HuH-7 (cell line): Measurements from ENCODE around the gene AURKA.
"Not testable (repeated sequence)": the region's sequence is repeated elsewhere in the genome, so short reads cannot be mapped to it uniquely, and the experiment has no call there.

ENCODE experiments used
- DNase-seq: peaks from one replicate; pipeline ENCODE4 v3.0.0; 2011; ENCODE audit warnings: low spot score

Gene AURKA

GRCh38 chr20:56420940-56421688 is 29.1 kb upstream of the AURKA start:
- no peak for DNase-seq

- DNase-seq = no peak
Observed at GRCh38 chr20:56420028-56420427, 28.0 kb upstream of the AURKA start.

- no peak for DNase-seq
Observed at GRCh38 chr20:56418385-56418861, 26.4 kb upstream of the AURKA start.

- DNase-seq = no peak
Observed at GRCh38 chr20:56417911-56418310, 25.9 kb upstream of the AURKA start.

DNA sequence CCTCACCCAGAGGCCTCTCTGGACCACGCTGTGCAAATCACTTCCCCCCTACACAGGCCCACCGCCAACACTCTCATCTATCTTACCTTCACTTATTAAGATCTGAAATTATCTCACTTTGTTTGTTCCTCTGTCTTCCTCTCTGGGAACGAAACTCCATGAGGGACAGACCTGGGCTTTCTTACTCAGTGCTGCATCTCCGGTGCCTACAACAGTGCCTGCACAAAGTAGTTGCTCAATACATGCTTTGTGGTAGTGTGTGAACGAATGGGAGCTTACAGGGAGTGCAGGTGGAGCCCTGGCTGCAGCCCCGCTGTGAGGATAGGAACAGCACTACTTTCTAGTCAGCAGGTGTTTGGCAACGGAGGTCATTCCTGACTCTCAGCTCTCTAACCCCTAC is 25.4 kb upstream of the AURKA start:
- no peak for DNase-seq

DNA sequence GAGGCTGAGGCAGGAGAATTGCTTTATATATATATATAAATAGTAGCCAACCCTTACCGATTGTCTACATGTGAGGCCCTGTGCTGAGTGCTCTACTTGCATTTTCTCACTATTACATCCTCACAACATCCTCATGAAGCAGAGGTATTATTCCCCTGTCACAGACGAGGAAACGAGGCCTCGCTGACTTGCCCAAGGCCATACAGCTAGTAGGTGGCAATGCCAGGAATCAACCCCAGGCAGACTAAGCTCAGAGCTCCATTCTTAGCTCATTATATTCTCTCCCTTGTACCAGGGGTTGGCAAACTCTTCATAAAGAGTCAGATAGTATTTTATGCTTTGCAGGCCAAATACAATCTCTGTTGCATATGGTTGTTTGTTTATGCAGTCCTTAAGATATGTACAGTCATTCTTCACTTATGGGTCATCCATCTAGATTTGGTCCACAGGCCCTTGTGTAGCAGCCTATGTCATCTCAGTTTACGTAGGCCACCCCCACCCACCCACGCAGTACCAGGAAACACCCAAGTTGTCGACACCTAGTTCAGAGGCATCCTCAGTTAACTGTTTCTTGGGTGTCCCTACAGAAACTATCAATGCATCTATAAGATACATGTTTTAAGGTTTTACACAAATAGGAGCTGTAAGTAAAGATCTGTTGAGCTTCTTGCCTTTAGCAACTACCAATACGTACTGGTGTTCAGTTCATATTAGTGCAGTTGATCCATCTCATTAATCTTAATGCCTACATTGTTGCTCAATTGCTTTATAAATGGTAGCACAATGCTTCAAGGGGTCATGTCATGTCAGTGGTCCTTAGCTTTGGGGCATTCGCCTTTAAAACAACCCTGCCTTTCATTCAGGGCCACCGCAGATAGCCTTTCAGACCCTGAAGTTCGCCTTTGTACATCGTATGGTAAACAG is 23.1 kb upstream of the AURKA start:
- DNase-seq = no peak

DNA sequence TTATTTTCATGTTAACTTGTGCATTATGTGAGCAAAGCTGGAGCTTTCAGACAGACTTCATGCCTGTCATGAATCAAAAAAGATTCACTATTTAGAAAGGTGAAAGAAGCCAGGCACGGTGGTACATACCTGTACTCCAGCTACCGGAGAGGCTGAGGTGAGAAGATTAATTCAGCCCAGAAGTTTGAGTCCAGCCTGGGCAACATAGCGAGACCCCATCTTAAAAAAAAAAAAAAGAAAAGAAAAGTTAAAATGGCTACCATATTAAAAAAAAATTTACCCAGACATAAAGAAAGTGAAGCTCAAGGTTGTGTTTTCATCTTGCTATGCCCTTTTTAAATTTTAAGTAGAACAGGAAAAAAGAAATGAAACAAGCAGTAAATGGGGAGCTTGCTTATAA is 20.9 kb upstream of the AURKA start:
- no peak for DNase-seq

DNA sequence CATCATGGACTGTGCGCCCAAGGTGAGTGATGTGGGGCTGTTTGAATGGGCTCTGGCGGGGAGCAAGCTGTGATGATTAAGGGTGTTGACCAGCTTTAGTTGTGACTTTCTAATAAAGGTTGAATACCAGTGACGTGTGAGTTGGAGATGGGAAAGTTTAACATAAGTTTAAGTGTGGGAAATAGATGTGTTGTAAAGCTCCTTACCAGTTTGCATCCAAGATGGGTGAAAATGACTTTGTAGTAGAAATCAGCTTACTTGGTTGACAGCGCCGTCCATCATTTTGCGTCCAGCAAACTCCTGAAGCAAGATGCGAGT is 20.4 kb upstream of the AURKA start:
- DNase-seq = no peak

GRCh38 chr20:56411759-56412472 is 19.9 kb upstream of the AURKA start, which contains the start of gene CASS4:
CASS4 (plus strand) TSS chr20:56412260; CDS start chr20:56412459, 199 bp downstream.
- no peak for DNase-seq

DNA sequence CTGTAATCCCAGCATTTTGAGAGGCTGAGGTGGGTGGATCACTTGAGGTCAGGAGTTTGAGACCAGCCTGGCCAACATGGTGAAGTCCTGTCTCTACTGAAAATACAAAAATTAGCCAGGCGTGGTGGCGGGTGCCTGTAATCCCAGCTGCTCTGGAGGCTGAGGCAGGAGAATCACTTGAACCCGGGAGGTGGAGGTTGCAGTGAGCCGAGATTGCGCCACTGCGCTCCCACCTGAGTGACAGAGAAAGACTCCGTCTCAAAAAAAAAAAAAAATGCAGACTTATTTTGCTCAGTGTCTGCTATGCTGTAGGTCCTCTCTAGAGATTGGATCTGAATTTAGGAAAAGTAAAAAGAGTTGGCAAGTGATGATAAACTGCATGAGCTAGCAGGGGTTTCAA is 19.3 kb upstream of the AURKA start:
- DNase-seq = not testable (repeated sequence)

GRCh38 chr20:56409956-56410355 is 17.9 kb upstream of the AURKA start:
- DNase-seq = no peak

DNA sequence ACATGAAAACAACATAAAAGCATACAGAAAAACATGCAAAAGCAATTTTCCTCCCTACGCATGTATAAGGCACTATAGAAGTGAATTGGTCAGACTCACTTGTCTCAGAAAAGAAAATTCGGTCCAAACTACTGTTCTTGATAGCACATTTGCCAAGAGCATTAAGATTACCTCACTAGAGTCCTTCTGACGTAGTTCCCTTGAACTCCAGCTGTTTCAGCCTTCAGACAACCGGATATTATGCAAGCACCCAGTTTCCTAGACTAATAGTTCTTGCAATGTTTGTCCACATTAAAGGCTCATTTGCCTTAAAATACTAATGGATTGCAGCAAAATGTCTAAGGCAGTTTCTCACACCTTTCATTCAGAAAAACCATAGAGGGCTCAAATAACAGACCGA is 17.5 kb upstream of the AURKA start:
- no peak for DNase-seq

DNA sequence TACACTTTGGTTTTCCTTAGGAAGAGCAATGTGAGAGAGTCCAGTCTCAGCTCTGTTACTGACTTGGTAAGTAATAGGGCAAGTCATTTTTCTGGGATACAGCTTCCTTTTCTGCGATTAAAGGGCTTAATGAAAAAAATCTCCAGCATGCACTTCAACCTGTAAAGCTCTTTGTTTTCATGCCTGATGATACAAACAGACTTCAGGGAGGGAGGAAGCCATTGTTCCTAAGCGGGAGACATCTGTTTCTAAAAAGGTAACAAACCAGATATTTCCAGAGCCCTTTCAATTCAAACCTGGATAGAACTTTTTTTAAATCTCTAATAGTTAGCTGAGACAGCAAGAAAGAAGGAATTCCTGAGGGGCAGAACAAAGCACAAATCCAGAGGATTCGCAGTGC is 14.9 kb upstream of the AURKA start:
- no peak for DNase-seq

GRCh38 chr20:56405356-56405755 is 13.3 kb upstream of the AURKA start:
- not testable (repeated sequence) for DNase-seq

DNA sequence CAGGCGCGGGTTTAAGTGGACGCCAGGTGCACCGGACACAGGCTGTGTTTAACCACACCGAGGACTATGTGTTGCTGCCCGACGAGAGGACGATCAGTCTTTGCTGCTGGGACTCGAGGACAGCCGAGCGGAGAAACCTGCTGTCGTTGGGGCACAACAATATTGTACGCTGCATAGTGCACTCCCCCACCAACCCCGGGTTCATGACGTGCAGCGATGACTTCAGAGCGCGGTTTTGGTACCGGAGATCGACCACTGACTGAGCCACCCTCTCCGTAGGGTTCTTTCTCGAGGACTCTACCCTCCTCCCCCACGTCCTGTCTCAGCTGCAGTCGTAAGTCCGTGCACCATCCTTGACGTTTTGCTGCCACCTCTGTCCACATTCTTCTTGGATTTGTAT is 11.4 kb upstream of the AURKA start:
- no peak for DNase-seq

GRCh38 chr20:56400001-56400640 is 8.1 kb upstream of the AURKA start:
- DNase-seq = peak; percentile 39

DNA sequence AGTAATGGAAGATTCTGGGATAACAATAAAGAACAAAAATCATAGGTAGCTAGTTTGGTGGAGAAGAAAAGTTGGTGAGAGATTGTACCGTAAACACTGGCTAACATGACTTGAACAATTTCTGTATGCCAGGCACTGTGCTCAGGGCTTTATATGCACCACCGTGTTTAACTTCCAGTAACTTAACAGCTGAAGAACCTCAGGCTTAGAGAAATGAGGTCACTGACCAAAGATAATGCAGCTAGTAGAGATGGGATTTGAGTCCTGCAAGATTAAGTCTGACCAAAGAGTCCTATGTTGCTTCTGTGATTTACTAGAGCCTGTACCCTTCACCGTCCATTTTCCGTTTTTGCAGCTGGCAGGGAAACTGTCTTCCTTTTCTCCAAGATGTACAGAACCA is 3.2 kb upstream of the AURKA start:
- no peak for DNase-seq

DNA sequence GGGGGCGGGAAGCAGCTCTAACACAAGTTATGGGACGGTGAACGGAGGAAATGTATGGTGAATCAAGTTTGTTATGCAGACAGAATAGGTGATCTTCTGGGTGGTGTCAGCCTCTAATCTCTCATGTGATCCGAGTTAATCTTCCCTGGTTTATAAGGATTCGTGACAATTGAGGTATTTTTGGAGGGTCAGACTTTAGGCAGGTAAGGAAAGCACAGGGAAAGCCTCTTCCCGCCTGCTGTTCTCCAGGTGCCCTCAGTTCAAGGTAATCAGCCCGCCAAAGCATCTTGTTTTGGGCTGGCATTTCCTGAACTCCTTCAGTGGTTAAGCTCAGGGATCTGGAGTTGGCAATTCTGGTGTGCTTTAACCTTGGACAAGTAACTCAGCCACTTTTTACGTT is 1.6 kb upstream of the AURKA start:
- no peak for DNase-seq

GRCh38 chr20:56392881-56393482 is 967 bp upstream of the AURKA start:
- DNase-seq = no peak

DNA sequence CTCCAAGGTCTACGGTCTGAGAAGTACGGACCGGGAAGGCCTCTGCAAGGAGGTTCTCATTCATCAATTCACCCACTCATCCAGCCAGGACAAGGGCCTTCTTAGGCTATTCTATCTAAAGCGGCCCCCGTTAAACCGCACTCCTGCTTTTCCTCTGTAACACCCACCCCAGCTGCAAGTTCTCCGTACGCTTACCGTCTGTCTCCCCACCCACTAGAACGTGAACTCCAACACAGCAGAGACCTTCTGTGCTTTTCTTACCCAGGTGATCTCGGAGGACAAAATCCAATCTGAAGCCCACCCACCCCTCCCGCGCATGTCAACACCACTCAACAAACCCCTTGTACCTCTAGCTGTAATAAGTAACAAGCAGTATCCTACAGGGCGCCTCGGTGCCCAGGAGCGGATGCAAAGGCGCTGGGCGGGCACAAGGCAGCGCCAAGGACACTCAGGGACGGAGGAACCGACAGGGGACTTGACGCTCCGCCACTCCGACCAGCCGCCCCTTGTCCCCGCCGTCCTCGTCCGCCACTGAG is 351 bp downstream of the AURKA start:
- no peak for DNase-seq

- DNase-seq = no peak
Observed at GRCh38 chr20:56391037-56391436, 978 bp downstream of the AURKA start.
